AG04450 (cell line): Measurements from ENCODE around the gene NEURL1B. TPM values are rescaled to one million over a fixed set of nuclear protein-coding genes. Genes with fewer than 3 reads are reported as not detected.

Experiments used
- CTCF ChIA-PET: fragments of 300-600, 350-600 bp; formaldehyde crosslinking; extraction: SDS; loops from one replicate; lab custom pipeline; 2022; ENCODE audit warnings: antibody characterized with exemption, inconsistent platforms; lab: Charles Lee
- POLR2A ChIA-PET: fragments of 350-600 bp; formaldehyde crosslinking; extraction: SDS; loops from one replicate; lab custom pipeline; 2021; ENCODE audit warnings: antibody characterized with exemption, inconsistent platforms; lab: Yijun Ruan, JAX
- DNase-seq: peaks from one replicate; pipeline ENCODE4 v3.0.0-alpha.2; 2011; ENCODE audit warnings: low read depth, low spot score
- H3K27ac ChIP-seq: one replicate; pipeline ENCODE4 v1.5.1; 2012; ENCODE audit warnings: low read depth, low read length, control low read depth
- H3K27me3 ChIP-seq: one replicate; pipeline ENCODE4 v1.6.0; 2012; ENCODE audit warnings: low read length; ENCODE audit not compliant: control insufficient read depth, insufficient read depth
- H3K4me3 ChIP-seq: 2 replicates; pipeline ENCODE4 v1.5.1; 2011; ENCODE audit warnings: mild to moderate bottlenecking, low read depth, low read length, control low read depth
- H3K9me3 ChIP-seq: 2 replicates; pipeline ENCODE4 v1.5.1; 2012; ENCODE audit warnings: low read length; ENCODE audit not compliant: control insufficient read depth, insufficient read depth
- CTCF ChIP-seq: IDR thresholded peaks from 2 replicates; pipeline ENCODE4 v1.5.1; 2011; ENCODE audit warnings: low read depth, low read length, control low read depth, inconsistent platforms
- polyA plus RNA-seq: library from polyadenylated mRNA; depleted of rRNA; stranded (reverse); fragments of >200 nt; gene quantifications from 2 replicates; pipeline ENCODE4 v1.2.3, GENCODE V29; 2011

NEURL1B gene
- polyA plus RNA-seq, 1 experiment: 1.8 TPM

GRCh38 chr5:172626031-172626581 lies 15.0 kb upstream of the NEURL1B start:
- POLR2A ChIA-PET: no interaction called here
- no peak for DNase-seq
- Histone ChIP-seq H3K4me3 (no peak overlapping the region), H3K27me3 (peaks cover 34% of the 10 kb centered on the region), H3K27ac (no peak overlapping the region), H3K9me3 (no peaks in the 10 kb centered on the region)
- CTCF ChIA-PET: no interaction called here
- no peak for TF ChIP-seq CTCF

GRCh38 chr5:172630082-172630481 lies 11.0 kb upstream of the NEURL1B start:
- H3K4me3 ChIP-seq: no peak overlapping the region
- POLR2A ChIA-PET: no interaction called here

GRCh38 chr5:172630482-172630881 lies 10.6 kb upstream of the NEURL1B start:
- H3K27ac ChIP-seq: no peak overlapping the region
- H3K4me3 ChIP-seq: no peak overlapping the region
- no peak for DNase-seq
- TF ChIP-seq CTCF: no peak
- CTCF ChIA-PET: no interaction called here
- peaks cover 35% of the 10 kb centered on the region for H3K27me3 ChIP-seq
- H3K9me3 ChIP-seq: no peaks in the 10 kb centered on the region
- POLR2A ChIA-PET: no interaction called here

More at GRCh38 chr5:172630082-172630481, 11.0 kb upstream of the NEURL1B start:
- no peak overlapping the region for H3K27ac ChIP-seq
- H3K9me3 ChIP-seq: no peaks in the 10 kb centered on the region
- CTCF ChIA-PET: no interaction called here
- peaks cover 35% of the 10 kb centered on the region for H3K27me3 ChIP-seq
- DNase-seq: no peak
- TF ChIP-seq CTCF: no peak

- no peaks in the 10 kb centered on the region for H3K9me3 ChIP-seq
- ChIA-PET CTCF (no interaction called here), POLR2A (no interaction called here)
- no peak for TF ChIP-seq CTCF
- H3K27ac ChIP-seq: no peak overlapping the region
- no peak overlapping the region for H3K4me3 ChIP-seq
- no peak for DNase-seq
- peaks cover 31% of the 10 kb centered on the region for H3K27me3 ChIP-seq
These were observed 10.1 kb upstream of the NEURL1B start for GRCh38 chr5:172630986-172631385.

- no peak overlapping the region for H3K27ac ChIP-seq
- ChIA-PET CTCF (no interaction called here), POLR2A (no interaction called here)
- DNase-seq: no peak
- no peaks in the 10 kb centered on the region for H3K9me3 ChIP-seq
- peaks cover 26% of the 10 kb centered on the region for H3K27me3 ChIP-seq
- no peak for TF ChIP-seq CTCF
- no peak overlapping the region for H3K4me3 ChIP-seq
These were observed 8.5 kb upstream of the NEURL1B start for GRCh38 chr5:172632346-172633092.
